ENCODE data around the gene TSPAN4.

TSPAN4 gene

DNA sequence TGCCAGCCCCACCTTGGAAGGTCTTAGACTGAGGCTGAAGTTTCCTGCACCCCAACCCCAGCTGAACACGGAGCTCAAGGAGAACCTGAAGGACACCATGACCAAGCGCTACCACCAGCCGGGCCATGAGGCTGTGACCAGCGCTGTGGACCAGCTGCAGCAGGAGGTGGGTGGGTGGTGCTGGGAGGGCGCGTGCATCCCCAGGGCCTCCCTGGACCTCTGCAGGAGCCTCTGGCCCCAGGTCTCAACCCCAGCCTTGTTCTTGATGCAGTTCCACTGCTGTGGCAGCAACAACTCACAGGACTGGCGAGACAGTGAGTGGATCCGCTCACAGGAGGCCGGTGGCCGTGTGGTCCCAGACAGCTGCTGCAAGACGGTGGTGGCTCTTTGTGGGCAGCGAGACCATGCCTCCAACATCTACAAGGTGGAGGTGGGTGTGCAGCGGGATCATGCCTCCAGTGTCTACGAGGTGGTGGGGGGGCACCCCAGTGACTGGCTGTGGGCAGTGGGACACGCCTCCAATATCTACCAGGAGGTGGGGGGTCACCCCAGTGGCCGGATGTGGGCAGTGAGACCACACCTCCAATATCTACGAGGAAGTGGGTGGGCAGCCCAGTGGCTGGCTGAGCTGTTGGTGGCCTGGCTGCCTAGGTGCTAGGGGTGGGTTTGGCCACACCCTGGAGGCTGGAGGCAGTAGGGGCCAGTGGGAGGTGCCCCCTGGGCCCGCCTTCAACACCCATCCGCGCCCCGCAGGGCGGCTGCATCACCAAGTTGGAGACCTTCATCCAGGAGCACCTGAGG lies 5.3 kb upstream of the TSPAN4 start:
- no peak for DNase-seq

- no peak for DNase-seq
These were observed 4.7 kb upstream of the TSPAN4 start for GRCh38 chr11:837990-838307.

DNA sequence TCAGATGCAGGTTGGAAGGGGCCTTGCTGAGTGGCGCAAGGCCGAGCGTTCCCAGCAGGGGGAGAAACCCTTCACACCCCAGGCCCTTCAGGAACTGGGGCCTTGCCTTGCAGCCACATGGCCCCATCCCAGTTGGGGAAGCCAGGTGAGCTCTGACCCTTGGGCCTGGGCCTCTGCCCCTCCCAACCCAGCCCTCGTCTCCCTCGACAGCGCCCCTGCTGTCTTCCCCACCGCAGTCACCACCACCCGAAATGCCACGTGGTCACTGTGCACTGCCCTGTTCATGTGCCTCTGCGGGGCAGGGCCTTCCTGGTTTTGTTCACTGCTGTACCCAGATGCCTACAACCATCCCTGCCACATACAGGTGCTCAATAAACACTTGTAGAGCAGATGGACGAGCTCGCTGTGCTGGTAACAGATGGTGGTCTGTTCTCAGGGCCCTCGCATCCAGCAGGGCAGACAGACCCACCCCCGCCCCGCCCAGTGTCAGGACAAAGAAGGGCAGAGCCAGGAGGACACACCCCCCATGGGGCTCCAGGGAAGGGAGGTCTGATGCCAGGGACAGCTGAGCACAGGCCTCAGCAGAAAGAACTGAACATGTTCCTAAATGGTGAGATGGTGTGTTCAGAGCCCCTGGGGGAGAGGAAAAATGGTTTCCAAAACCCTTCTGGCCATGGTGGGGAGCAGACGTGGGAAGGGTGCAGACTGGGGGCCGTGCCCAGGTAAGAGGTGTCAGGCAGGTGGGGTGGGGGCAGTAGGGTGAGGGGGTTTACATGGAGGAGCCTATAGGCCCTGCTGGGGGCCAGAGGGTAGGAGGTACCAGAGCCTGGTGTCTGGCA lies 4.0 kb upstream of the TSPAN4 start:
- no peak for DNase-seq

GRCh38 chr11:839280-839623 lies 3.4 kb upstream of the TSPAN4 start:
- no peak for DNase-seq

DNA sequence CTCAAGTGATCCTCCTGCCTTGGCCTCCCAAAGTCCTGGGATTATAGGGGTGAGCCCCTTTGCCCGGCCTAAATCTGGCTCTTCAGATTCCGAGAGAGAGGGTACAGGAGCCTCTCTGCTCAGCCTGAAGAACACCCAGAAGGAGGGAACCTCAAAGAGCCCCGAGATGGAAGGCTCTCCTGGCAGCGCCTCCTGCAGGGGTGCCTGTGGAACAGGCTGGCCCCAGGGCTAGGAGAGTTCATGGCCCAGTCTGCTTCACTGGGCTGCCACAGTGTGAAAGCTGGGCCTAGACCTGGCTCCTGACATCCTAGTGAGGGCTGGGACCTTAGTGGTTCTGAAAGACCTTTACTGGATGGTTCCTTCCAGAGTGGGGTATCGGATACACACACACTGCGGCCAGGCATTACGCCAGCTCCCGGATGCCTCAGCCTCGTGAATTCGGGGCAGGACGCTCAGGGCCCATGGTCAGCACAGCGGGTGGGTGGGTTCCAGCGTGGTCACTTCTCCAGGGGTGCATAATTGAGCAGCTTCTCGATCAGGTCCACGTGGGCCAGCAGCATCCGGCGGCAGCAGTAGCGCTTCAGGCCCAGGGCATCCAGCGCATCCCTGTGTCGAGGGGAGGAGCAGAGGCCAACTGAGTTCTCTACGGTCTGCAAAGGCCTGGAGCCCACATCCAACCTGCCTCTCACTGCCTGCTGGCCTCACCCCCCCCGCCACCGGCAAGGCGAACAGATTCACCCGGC lies 2.6 kb upstream of the TSPAN4 start:
- DNase-seq = no peak

- no peak for DNase-seq
These were observed 677 bp upstream of the TSPAN4 start for GRCh38 chr11:841981-842369.

- DNase-seq = no peak
These were observed 558 bp downstream of the TSPAN4 start for GRCh38 chr11:843086-843734.

- no peak for DNase-seq
These were observed 1.4 kb downstream of the TSPAN4 start for GRCh38 chr11:843818-844692.

DNA sequence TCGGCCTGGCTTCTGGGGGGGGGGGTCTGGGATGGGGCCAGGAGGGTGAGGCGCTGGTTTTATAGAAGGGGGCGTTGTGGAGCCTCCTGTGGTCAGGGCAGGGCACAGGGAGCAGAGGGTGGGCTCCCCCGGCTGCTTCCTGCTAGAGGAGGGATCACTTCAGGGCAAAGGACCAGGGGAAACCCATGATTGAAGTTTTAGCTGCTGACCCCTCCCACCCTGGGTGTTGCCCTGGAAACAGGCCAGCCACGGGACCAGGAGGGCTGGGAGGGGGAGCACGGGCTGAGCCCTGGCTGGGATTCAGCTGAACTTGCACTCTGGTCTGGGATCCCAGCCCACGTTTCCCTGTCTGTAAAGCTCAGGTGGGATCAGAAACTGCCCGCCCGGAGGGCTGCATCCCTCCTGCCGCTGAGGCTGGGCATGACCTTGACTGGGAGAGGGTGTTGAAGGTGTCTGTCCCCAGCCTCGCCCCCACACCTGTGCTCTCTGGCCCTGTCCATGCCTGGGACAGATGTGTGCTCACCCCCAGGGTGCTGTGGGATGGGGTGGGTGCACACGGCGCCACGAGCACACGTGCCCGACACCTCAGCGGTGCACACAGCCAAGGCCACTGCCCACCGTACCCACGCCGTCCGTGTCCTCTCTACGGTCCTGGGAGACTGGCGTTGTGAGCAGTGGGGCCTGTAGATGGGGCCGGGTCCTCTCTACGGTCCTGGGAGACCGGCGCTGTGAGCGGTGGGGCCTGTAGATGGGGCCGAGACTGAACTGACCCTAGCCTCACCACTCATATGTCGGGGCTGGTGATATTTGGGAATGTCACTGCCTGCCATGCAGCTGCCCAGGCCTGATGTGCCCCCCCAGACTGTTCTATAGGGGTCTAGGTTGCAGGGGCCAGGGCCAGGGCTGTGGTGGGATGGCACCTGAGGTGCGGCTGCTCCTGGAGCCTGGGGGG lies 2.3 kb downstream of the TSPAN4 start:
- DNase-seq = no peak

- no peak for DNase-seq
These were observed 3.3 kb downstream of the TSPAN4 start for GRCh38 chr11:845872-846495.

DNA sequence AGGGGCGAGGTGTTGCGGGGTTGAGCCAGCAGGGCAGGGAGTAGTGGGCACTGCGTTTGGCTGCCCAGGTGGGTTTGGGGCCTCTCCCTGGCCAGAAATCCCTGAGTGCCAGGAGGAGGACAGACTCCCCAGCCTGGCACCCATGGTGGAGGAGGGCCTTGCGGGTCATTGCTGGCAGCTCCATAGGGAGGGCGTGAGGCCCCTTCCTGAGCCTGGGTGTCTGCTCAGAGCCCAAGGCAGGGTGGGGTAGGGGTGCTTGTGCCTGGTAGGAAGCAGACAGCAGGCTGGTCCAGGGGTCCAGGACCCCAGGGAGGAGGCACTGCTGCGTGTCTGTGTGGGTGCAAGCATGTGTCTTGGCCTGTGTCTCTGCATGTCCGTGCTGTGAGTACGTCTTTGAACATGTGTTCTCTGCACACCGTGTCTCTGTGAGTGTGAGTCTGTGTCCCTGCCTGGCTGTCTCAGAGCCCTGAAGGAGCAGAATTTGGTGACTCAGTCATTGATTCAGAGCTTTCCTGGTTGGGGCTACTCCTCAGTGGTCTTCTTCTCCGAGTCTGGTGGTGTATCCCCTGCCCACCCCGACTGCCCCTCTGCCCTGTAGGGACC lies 3.9 kb downstream of the TSPAN4 start:
- no peak for DNase-seq

GRCh38 chr11:847876-848275 lies 5.2 kb downstream of the TSPAN4 start:
- no peak for DNase-seq

DNA sequence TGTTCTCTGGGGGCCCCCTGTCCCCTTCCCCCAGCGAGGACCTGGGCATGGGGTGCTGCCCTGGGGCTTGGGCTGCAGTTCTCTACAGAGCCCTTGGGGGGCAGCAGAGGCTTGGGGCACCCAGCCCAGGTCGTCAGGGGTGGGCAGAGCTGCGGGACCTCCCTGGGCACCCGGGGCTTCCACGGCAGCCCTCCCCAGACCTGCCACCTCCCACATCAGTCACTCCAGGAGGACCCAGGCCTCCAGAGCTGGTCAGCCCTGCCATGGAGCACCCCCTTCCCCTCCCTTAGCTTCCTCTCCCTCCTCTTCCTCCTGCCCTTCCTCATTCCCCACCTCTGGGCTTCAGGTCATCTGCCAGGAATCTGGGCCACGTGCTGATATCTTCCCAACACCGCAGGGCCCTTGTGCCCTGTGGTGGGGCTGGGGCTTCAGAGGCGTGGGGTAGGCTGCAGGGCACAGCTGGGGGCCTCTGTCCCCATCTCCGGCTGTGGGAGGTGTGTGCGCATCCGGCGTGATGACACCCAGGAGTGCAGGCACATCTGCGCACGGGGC lies 5.8 kb downstream of the TSPAN4 start:
- DNase-seq = peak; percentile 48

- DNase-seq = peak; percentile 82
These were observed 6.6 kb downstream of the TSPAN4 start for GRCh38 chr11:849104-849824.

DNA sequence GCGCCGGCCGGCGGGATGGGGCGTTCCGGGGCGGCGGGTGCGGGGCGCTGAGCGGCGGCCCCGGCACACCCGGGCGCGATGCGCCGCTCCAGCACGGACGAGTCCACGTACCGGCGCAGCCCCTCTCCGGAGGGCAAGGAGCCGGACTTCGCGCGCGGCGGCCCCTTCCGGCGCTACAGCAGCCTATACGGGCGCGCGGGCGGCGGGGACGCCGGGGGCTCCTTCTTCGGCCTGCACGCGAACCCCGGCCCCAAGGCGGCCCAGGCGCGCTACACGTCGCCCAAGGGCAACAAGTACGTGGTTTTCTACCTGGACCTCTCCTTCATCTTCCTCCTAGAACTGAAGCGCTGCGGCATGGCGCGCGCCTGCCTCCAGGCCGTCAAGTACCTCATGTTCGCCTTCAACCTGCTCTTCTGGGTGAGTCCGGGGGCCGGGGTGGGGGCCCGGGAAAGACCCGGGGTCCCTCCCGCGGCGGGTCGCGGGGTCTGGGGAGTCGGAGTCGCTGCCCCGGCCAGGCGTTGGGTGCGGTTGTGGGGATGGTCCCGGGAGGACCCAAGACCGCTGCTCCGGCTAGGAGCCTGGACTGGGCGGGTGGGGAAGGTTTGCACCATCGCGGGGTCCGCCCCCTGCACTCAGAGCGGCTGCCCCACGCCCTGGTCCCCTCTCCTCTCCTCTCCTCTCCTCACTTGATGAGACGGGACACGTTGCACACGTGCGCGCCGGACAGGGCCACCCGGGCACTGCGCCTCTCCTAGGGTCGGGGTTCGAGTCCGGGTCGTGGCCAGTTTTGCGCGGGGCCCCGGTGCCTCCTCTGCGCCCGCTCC lies 7.5 kb downstream of the TSPAN4 start:
- DNase-seq = peak; percentile 62

DNA sequence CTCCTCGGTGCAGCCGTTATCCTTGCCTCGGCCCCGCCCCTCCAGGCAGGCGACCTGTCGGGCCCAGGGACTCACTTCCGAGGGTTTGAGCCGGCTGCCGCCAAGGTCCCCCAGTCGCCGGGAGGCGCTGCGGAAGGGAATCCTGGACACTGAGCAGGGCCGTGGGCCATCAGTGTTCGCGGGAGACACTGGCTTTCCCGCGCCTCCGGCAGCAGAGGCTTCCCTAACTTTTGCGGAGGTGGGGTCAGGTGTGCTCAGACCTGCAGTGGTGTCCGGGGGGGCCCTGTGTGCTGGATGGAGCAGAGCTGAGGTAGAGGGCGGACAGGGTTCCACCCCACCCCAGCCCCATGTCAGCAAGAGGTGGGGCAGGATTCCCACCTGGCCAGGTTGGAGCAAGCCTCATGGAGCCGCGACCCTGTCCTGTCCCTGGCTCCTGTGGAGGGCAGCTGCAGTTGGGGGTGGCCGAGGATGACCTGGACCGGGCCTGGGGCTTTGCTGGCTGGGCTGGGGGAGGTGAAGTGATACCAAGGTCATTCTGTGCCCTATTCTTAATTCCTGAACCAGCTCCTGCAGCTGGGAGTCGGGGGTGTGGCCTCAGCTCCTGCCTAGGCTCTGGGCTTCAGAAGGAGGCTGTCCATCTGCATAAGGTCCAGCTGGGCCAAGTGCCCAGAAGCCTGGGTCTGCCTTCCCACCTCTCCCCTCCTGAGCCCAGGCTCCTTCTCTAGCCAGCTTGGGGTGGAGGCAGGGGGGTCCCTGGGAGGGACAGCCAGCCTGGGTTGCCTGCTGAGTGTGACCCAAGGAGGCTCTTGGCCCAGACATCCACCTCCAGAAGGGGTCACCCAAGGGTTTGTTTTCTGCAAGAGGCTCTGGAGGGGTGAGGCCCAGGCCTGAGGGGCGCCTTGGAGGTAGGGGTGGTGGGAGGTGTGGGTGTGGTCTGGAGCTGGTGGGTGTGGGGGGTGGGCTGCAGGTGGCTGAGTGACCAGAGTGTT lies 8.4 kb downstream of the TSPAN4 start:
- peak; percentile 12 for DNase-seq

GRCh38 chr11:852762-853161 lies 10.1 kb downstream of the TSPAN4 start:
- no peak for DNase-seq

Data from NCI-H146 (cell line).